B cell (primary cell): ENCODE data around the gene TPCN2.

Experiments used
- CTCF ChIP-seq: fragments of 200-600 bp; IDR thresholded peaks from one replicate; pipeline ENCODE4 v1.8.0; 2022; ENCODE audit warnings: antibody characterized with exemption, mild to moderate bottlenecking
- EZH2 ChIP-seq: IDR thresholded peaks from 2 replicates; pipeline ENCODE4 v1.6.1; 2012; ENCODE audit warnings: borderline replicate concordance, low read depth, mild to moderate bottlenecking, moderate library complexity, low read length; ENCODE audit not compliant: insufficient read depth, poor library complexity, severe bottlenecking

GRCh38 chr11:69008737-69009440 lies 39.8 kb upstream of the TPCN2 start:
- TF ChIP-seq CTCF (no peak), EZH2 (no peak)
